ENCODE data around the gene CATSPERZ.

The CATSPERZ gene

DNA sequence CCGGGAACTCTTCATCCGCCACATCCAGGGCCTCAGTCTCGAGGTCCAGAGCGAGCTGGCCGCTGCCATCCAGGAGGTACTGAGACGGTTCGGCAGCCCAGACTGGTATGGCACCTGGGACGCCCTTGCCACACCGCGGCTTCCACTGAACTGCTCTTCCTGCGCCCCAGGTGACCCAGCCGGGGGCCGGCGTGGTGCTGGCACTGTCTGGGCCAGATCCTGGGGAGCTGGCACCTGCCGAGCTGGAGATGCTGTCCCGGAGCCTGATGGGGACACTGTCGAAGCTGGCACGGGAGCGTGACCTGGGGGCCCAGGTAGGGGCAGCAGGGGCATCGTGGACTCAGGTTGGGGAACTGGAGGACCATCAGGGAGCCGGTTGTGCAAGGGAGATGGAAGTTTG is 41.3 kb downstream of the CATSPERZ start:
- DNase-seq (ENCODE audit: low read depth in 3 of 3) = no peak

DNA sequence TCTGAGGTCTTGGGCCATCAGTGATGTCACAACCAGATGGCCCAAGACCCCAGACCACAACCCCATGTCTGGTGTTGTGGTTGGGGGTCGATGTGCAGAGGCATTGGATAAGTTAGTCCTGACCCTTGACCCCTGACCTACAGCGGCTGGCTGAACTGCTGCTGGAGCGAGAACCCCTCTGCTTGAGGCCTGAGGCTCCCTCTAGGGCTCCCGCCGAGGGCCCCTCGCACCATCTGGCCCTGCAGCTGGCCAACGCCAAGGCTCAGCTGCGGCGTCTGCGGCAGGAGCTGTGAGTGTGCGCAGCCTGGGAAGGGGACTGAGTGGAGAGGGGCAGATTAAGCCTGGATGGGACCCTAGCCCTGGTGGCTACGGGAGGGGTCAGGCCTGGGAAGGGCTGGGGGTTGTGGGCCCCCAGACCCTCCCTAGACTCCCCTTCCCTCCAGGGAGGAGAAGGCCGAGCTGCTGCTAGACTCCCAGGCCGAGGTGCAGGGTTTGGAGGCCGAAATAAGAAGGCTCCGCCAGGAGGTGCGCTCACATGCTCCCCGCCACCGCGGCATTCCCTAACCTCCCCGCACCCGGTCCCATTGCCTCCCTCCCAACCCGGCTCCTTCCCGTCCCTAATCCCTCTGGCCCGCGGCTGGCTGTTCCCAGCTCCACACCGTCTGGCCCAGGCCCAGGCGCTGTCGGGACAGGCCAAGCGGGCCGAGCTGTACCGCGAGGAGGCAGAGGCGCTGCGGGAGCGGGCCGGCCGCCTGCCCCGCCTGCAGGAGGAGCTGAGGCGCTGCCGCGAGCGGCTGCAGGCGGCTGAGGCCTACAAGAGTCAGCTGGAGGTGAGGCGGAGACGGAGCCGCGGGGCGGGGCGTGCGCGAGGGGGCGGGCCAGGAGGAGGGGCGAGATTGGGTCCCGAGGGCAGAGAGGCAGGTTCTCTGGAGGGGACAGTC is 42.0 kb downstream of the CATSPERZ start:
- DNase-seq (ENCODE audit: low read depth in 3 of 3) = peak; percentile 78 to 93 (median 79)

DNA sequence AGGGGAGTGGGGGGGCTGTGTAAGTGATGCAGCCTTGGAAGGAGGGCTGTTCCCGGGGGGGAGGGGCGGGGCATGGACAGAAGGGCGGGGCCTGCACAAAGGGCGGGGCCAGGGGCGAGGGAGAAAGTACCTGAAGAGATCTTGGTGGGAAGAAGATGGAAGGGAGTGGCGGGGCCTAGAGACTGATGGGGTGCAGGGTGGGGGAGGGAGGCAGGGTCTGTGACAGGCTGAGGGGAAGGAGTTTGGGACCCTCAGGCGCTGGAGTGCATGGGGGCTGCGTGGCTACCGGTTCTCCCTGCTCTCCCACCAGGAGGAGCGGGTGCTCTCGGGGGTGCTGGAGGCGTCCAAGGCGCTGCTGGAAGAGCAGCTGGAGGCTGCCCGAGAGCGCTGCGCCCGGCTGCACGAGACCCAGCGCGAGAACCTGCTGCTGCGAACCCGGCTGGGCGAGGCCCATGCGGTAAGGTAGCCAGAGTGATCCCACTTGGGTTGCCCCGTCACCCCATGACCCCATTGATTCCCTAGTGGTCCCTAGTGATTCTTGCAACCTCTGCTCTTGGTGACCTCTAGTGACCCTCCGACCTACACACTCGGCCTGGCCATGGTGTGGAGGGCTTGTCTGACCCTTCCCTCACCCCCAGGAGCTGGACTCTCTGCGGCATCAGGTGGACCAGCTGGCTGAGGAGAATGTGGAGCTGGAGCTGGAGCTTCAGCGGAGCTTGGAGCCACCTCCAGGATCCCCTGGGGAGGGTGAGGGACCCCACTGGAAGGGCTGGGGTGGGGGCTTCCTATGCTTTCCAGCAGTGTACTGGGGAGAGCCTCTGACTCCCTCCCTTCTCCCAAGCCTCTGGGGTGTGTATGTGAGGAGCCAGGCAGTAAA is 42.9 kb downstream of the CATSPERZ start:
- peak in 1 of 3 experiments; percentile 31 for DNase-seq (ENCODE audit: low read depth in 3 of 3)

DNA sequence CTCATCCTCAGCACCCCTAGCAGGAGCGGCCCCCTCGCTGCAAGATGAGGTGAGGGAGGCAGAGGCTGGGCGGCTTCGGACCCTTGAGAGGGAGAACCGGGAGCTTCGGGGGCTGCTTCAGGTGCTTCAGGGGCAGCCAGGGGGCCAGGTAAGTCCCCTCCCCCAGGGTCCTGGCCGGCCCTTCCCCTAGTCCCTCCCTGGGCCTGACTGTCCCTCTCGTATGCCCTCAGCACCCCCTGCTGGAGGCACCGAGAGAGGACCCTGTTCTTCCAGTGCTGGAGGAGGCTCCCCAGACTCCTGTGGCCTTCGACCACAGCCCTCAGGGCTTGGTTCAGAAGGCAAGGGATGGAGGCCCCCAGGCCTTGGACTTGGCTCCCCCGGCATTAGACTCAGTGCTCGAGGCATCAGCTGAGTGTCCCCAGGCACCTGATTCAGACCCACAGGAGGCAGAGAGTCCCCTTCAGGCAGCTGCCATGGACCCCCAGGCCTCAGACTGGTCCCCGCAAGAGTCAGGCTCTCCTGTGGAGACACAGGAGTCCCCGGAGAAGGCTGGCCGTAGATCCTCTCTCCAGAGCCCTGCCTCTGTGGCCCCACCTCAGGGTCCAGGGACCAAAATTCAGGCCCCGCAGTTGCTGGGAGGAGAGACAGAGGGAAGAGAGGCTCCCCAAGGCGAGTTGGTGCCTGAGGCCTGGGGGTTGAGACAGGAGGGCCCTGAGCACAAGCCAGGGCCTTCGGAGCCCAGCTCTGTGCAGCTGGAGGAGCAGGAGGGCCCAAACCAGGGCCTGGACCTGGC is 43.8 kb downstream of the CATSPERZ start:
- DNase-seq (ENCODE audit: low read depth in 3 of 3) = no peak

DNA sequence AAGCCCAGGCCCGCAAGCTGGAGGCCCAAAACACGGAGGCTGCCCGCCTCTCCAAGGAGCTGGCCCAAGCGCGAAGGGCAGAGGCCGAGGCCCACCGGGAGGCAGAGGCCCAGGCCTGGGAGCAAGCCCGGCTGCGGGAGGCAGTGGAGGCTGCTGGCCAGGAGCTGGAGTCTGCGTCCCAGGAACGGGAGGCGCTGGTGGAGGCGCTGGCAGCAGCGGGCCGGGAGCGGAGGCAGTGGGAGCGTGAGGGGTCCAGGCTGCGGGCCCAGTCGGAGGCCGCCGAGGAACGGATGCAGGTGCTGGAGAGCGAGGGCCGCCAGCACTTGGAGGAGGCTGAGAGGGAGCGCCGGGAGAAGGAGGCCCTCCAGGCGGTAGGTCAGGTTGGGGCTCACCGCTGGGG is 44.6 kb downstream of the CATSPERZ start:
- DNase-seq (ENCODE audit: low read depth in 3 of 3) = no peak

DNA sequence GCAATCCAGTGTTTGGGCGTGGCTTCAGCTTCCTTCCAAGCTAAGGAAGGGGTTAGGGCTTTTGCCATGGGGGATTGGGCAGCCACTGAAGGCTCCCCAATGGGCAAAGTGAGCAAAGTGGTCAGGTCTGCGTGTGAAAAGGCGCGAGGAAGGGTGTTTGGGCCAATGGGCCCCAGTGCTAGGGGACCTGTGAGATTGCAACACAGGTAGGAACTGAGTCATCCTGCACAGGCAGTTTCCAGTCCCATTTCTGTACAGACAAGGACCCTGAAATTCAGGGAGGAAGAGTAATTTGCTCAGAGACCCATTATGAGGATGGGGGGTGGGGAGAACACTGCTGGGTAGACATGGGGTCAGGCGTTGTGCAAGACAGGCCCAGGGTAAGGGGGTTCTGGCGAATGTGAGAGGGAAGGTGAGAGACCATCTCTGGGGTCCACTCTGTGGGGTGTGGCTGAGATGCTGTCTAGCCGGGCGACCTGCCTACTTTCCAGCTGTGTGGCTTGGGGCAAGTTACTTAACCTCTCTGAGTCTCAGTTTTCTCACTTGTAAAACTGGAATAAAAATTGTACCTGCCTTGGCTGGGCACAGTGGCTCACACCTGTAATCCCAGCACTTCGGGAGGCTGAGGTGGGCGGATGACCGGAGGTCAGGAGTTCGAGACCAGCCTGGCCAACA is 47.2 kb downstream of the CATSPERZ start:
- no peak for DNase-seq (ENCODE audit: low read depth in 3 of 3)

DNA sequence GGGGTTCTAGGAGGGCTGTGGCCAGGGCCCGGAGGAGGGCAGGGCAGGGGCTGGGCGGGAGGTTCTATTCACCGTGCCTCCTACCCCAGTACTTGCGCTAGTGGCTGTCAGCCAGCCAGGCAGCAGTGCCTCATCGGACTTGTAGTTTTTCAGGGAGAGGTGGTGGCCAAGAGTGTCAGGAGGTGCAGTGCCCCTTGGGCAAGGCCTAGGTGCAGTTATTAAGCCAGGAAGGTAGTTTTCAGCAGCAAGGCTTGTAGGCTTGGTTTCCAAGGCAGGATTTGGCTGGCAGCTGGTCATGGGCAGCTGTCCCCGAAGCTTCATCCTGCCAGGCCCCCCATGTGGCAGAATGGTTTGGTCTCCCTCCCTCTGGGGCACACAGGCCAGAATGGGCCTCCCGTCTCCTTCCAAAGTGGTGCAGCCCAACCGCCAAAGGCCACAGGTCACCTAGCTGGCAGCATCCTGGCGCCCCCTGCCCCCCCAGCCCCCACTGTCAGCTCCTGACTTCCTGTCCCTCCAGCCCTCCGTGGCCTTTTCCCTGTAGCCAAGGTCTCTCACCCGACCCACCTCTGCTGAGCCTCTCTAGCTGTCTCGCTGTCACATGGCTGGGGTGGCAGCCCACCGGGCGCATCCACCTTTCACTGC is 48.3 kb downstream of the CATSPERZ start:
- no peak for DNase-seq (ENCODE audit: low read depth in 3 of 3)

DNA sequence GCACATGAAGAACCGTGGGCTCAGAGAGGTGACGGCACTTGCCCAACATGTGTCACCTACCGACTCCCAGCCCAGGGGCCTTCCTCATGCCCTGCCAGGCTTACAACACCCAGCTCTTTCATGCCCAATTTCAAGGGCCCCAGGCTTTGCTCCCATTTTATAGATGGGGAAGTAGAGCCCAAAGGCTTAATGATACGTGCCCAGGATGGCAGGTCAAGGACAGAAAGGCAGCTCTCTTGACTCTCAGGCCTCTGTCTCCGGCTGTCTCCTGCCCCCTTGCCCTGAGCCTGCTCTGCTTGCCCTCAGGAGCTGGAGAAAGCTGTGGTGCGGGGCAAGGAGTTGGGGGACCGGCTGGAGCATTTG is 48.8 kb downstream of the CATSPERZ start:
- no peak for DNase-seq (ENCODE audit: low read depth in 3 of 3)

DNA sequence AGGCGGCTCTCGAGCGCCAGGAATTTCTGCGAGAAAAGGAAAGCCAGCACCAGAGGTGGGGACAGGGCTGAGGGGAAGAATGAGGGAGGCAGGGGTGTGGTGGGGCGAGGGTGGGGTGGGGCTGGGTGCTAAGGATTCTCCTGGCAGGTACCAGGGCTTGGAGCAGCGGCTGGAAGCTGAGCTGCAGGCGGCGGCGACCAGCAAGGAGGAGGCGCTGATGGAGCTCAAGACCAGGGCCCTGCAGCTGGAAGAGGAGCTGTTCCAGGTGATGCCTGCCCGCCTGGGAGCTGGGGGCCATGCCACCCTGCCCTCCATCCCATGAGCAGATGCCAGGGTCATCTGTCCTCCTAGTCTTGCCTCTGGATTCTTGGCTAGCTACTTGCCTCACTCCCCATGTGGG is 49.2 kb downstream of the CATSPERZ start:
- DNase-seq (ENCODE audit: low read depth in 3 of 3) = no peak

DNA sequence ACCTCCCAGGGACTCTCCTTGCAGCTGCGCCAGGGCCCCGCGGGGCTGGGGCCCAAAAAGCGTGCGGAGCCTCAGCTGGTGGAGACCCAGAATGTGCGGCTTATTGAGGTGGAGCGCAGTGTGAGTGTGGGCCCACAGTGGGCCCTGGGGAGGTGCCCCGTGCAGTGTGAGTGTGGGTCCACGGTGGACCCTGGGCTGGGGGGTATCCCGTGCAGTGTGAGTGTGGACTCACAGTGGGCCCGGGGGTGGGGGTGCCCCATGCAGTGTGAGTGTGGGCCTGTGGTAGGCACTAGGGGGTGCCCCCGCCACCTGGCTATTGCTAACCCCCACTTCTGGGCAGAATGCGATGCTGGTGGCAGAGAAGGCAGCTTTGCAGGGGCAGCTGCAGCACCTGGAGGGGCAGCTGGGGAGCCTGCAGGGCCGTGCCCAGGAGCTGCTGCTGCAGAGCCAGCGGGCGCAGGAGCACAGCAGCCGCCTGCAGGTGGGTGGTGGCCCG is 51.0 kb downstream of the CATSPERZ start:
- DNase-seq (ENCODE audit: low read depth in 3 of 3) = no peak

DNA sequence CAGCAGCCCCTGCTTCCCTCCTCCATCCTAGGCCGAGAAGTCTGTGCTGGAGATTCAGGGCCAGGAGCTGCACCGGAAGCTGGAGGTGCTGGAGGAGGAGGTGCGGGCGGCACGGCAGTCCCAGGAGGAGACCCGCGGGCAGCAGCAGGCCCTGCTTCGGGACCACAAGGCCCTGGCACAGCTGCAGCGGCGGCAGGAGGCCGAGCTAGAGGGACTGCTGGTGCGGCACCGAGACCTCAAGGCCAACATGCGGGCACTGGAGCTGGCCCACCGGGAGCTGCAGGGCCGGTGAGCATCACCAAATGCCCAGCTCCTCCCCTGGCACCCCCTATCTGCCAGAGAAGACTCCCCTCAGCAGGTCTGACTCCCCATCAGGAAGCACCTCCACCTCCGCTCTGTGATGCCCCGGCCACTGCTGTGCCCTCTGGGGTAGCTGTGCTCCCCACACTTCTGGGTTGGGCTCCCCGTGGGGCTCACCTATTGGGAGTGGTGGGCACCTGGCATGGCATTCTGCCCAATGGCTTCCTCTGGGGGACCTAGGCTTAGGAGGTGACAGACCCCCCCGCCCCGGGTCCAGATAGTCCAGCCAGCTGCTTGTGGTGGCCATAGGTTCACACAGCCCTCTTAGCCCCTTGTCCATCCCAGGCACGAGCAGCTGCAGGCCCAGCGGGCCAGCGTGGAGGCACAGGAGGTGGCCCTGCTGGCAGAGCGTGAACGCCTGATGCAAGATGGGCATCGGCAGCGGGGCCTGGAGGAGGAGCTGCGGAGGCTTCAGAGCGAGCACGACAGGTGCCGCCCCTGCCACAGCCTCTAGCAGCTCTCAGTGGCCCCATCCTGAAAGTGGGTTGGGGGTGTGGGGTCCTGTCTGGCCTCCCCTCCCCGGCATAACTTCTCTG is 52.2 kb downstream of the CATSPERZ start:
- DNase-seq (ENCODE audit: low read depth in 3 of 3) = no peak

DNA sequence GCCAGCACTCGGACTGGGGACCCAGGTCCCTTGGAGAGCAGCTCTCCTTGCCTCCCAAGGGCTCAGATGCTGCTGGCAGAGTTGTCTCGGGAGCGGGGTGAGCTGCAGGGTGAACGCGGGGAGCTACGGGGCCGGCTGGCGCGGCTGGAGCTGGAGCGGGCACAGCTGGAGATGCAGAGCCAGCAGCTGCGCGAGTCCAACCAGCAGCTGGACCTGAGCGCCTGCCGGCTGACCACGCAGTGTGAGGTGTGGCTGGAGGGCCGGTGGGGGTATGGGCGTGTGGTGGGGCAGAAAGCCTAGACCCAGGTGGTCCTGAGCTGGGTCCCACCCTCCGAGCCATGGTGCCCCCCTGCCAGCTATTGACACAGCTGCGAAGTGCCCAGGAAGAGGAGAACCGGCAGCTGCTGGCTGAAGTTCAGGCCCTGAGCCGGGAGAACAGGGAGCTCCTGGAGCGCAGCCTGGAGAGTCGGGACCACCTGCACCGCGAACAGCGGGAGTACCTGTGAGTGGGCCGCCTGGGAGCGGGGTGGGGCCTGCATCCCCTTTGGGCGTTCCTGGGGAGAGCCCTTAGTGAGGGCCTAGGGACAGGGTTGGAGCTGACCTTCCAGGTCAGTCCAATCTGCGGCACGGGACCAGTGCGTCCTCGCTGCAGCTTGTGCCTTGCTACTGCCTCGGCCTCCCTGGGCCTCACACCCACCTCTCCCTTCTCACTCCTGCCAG is 53.0 kb downstream of the CATSPERZ start:
- DNase-seq (ENCODE audit: low read depth in 3 of 3) = no peak

DNA sequence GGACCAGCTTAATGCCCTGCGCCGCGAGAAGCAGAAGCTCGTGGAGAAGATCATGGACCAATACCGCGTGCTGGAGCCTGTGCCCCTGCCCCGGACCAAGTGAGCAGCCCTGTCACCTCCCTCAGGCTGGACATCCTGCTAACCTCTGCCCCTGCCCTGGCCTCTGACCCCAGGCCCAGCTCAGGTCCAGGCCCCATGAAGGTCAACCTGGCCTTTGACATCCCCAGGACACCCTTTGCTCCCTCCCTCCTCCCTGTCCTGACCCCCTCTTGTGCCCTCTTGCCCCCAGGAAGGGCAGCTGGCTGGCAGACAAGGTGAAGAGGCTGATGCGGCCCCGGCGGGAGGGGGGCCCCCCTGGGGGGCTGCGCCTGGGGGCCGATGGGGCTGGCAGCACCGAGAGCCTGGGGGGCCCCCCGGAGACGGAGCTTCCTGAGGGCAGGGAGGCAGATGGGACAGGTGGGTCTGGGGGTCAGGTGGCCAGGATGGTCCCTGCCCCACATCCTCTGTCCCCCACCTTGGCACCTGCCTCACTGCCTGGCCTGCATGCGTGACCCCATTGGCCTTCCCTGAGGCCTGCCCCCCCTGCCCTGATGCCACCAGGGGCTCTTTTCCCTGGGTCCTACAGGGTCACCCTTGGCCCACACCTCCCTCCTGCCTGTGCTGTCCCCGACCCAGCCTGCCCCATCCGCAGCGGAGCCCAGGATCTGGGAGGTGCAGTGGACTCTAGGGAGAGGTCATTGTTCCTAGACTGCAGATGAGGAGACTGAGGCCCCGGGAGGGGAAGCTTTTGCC is 53.8 kb downstream of the CATSPERZ start:
- no peak for DNase-seq (ENCODE audit: low read depth in 3 of 3)
